HCT116 (cell line): Measurements from ENCODE around the gene MAPK10. TPM values are rescaled to one million over a fixed set of nuclear protein-coding genes. Genes with fewer than 3 reads are reported as not detected.

ENCODE experiments used
- ATAC-seq: fragments of 200-7000 bp; cut with Tn5 transposase; 2 replicates; pipeline ENCODE4 v1.9.1; 2020; ENCODE audit warnings: mild to moderate bottlenecking, moderate library complexity
- BruUV-seq: library from RNA; stranded (reverse); fragments of 400-500 nt; replicated peaks from 2 replicates; lab custom pipeline; 2021; lab: Mats Ljungman, UMichigan
- CTCF ChIA-PET: fragments of 300-600 bp; sonication (Branson Sonifier 250); formaldehyde crosslinking; loops from one replicate; lab custom pipeline; 2021; ENCODE audit warnings: antibody characterized with exemption; lab: Charles Lee
- POLR2A ChIA-PET: fragments of 300-600, 350-600 bp; sonication (Branson Sonifier 250); formaldehyde crosslinking; loops from one replicate; lab custom pipeline; 2021; ENCODE audit warnings: antibody characterized with exemption; lab: Charles Lee
- RAD21 ChIA-PET, 2 experiments: fragments of 300-600 bp; sonication (Branson Sonifier 250); formaldehyde crosslinking; loops; one replicate each; lab custom pipeline; 2023; ENCODE audit warnings: low total read pairs in 2 of 2; ENCODE audit not compliant: uncharacterized antibody in 2 of 2, unreplicated experiment in 2 of 2, low non-redundant PET in 1 of 2; lab: Charles Lee
- DNase-seq: peaks from one replicate; pipeline ENCODE4 v3.0.0-alpha.2; 2010; ENCODE audit warnings: low read depth, low spot score
- H2AFZ ChIP-seq: fragments of 200-600 bp; shearing (Covaris generic), sonication (generic); 2 replicates; pipeline ENCODE4 v1.6.1; 2017; ENCODE audit warnings: low read depth, mixed run types, mixed read lengths, antibody characterized with exemption, low read length; ENCODE audit not compliant: poor library complexity, severe bottlenecking
- H3K27ac ChIP-seq: 2 replicates; pipeline ENCODE4 v1.5.1; 2012; ENCODE audit warnings: low read depth, low read length
- H3K27me3 ChIP-seq: fragments of 200-600 bp; sonication (generic); 2 replicates; pipeline ENCODE4 v1.6.1; 2016; ENCODE audit warnings: mixed run types, low read length, mixed read lengths; ENCODE audit not compliant: insufficient read depth
- H3K36me3 ChIP-seq, 2 experiments: fragments of 200-500 bp in 1 of 2; fragments of 200-600 bp in 1 of 2; sonication (Bioruptor generic) in 1 of 2; sonication (generic) in 1 of 2; 2 replicates each; pipeline versions ENCODE4 v1.5.1 to v1.6.1; 2014 to 2016; ENCODE audit warnings: low read length in 2 of 2, inconsistent platforms in 1 of 2, mixed read lengths in 1 of 2, mixed run types in 1 of 2; ENCODE audit not compliant: insufficient read depth in 2 of 2, control insufficient read depth in 1 of 2
- H3K4me1 ChIP-seq, 2 experiments: fragments of 200-600 bp in 1 of 2; sonication (generic) in 1 of 2; 2 replicates each; pipeline versions ENCODE4 v1.5.1 to v1.6.1; 2012 to 2017; ENCODE audit warnings: low read length in 2 of 2, inconsistent platforms in 1 of 2, mild to moderate bottlenecking in 1 of 2, mixed read lengths in 1 of 2, mixed run types in 1 of 2, moderate library complexity in 1 of 2; ENCODE audit not compliant: insufficient read depth in 2 of 2, control insufficient read depth in 1 of 2
- H3K4me2 ChIP-seq: fragments of 200-600 bp; sonication (generic); 2 replicates; pipeline ENCODE4 v1.6.1; 2017; ENCODE audit warnings: mixed run types, low read length, mixed read lengths
- H3K4me3 ChIP-seq, 2 experiments: fragments of 200-600 bp in 1 of 2; sonication (generic) in 1 of 2; replicated peaks in 1 of 2; 2 replicates each; pipeline ENCODE4 v1.5.1; 2011 to 2016; ENCODE audit warnings: low read length in 2 of 2, control low read depth in 1 of 2, low read depth in 1 of 2, mild to moderate bottlenecking in 1 of 2, mixed read lengths in 1 of 2, mixed run types in 1 of 2
- H3K79me2 ChIP-seq: fragments of 200-600 bp; sonication (generic); 2 replicates; pipeline ENCODE4 v1.6.1; 2017; ENCODE audit warnings: mild to moderate bottlenecking, mixed run types, low read length, moderate library complexity, mixed read lengths; ENCODE audit not compliant: insufficient read depth
- H3K9ac ChIP-seq: fragments of 200-600 bp; sonication (generic); 2 replicates; pipeline ENCODE4 v1.6.1; 2016; ENCODE audit warnings: low read length, mixed read lengths
- H3K9me2 ChIP-seq: fragments of 200-600 bp; sonication (generic), shearing (Covaris generic); 2 replicates; pipeline ENCODE4 v1.6.1; 2017; ENCODE audit warnings: mixed run types, mild to moderate bottlenecking, moderate library complexity; ENCODE audit not compliant: insufficient read depth
- H3K9me3 ChIP-seq, 2 experiments: fragments of 200-500 bp in 1 of 2; fragments of 200-600 bp in 1 of 2; sonication (Bioruptor generic) in 1 of 2; sonication (generic) in 1 of 2; 2 replicates each; pipeline ENCODE4 v1.6.1; 2014 to 2017; ENCODE audit warnings: low read length in 2 of 2, mixed read lengths in 2 of 2, inconsistent platforms in 1 of 2, low read depth in 1 of 2, mild to moderate bottlenecking in 1 of 2, mixed run types in 1 of 2, moderate library complexity in 1 of 2; ENCODE audit not compliant: control insufficient read depth in 1 of 2, insufficient read depth in 1 of 2
- H4K20me1 ChIP-seq: fragments of 200-600 bp; sonication (generic), shearing (Covaris generic); 2 replicates; pipeline ENCODE4 v1.6.1; 2017; ENCODE audit warnings: mixed run types, mild to moderate bottlenecking, moderate library complexity; ENCODE audit not compliant: insufficient read depth
- CBX3 ChIP-seq: IDR thresholded peaks from 2 replicates; pipeline ENCODE4 v1.6.1; 2012; ENCODE audit warnings: low read depth
- EZH2phosphoT487 ChIP-seq: fragments of 200-600 bp; IDR thresholded peaks from 2 replicates; pipeline ENCODE4 v1.6.1; 2018; ENCODE audit warnings: antibody characterized with exemption, borderline replicate concordance
- POLR2AphosphoS5 ChIP-seq: IDR thresholded peaks from 2 replicates; pipeline ENCODE4 v1.6.1; 2011; ENCODE audit warnings: mild to moderate bottlenecking, low read depth, low read length, moderate library complexity
- RAD21 ChIP-seq: IDR thresholded peaks from 2 replicates; pipeline ENCODE4 v1.6.1; 2012; ENCODE audit warnings: low read depth, mild to moderate bottlenecking
- intact Hi-C: fragments of 100-400 bp; cut with micrococcal nuclease; formaldehyde crosslinking; loops from 2 replicates; pipeline ENCODE4 v1.10.0; 2022
- total RNA-seq: library from RNA; stranded (reverse); gene quantifications from one replicate; pipeline ENCODE4 v1.2.1, GENCODE V29; 2021; ENCODE audit not compliant: unreplicated experiment
- TF ChIP-seq, protein P1 (sequence below): IDR thresholded peaks from 2 replicates; pipeline ENCODE4 v1.6.1; 2012; ENCODE audit warnings: low read depth

The MAPK10 gene
- total RNA-seq, 1 experiment from 2014 or later = 0.52 TPM

DNA sequence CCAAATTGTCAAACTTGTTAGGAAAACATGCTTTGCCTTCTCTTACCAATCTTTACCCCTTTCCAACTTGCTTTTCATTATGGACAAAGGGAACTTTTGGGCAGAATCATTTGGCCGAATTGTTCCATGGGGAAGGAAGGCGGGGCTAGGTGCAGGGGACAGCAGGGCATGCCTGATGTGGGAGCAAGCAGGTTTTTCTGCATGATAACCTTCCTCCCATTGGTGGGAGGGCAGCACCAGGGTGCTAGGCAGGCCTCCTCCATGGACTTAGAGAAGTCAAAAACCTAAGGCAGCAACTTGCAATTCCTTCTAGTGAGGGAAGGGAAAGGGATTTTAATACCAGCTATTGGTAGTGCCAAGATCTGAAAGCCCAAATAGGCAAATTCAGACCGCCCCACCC, 260.5 kb downstream of the MAPK10 start (continued):
- TF ChIP-seq, protein P1, sequence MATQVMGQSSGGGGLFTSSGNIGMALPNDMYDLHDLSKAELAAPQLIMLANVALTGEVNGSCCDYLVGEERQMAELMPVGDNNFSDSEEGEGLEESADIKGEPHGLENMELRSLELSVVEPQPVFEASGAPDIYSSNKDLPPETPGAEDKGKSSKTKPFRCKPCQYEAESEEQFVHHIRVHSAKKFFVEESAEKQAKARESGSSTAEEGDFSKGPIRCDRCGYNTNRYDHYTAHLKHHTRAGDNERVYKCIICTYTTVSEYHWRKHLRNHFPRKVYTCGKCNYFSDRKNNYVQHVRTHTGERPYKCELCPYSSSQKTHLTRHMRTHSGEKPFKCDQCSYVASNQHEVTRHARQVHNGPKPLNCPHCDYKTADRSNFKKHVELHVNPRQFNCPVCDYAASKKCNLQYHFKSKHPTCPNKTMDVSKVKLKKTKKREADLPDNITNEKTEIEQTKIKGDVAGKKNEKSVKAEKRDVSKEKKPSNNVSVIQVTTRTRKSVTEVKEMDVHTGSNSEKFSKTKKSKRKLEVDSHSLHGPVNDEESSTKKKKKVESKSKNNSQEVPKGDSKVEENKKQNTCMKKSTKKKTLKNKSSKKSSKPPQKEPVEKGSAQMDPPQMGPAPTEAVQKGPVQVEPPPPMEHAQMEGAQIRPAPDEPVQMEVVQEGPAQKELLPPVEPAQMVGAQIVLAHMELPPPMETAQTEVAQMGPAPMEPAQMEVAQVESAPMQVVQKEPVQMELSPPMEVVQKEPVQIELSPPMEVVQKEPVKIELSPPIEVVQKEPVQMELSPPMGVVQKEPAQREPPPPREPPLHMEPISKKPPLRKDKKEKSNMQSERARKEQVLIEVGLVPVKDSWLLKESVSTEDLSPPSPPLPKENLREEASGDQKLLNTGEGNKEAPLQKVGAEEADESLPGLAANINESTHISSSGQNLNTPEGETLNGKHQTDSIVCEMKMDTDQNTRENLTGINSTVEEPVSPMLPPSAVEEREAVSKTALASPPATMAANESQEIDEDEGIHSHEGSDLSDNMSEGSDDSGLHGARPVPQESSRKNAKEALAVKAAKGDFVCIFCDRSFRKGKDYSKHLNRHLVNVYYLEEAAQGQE = no peak

DNA sequence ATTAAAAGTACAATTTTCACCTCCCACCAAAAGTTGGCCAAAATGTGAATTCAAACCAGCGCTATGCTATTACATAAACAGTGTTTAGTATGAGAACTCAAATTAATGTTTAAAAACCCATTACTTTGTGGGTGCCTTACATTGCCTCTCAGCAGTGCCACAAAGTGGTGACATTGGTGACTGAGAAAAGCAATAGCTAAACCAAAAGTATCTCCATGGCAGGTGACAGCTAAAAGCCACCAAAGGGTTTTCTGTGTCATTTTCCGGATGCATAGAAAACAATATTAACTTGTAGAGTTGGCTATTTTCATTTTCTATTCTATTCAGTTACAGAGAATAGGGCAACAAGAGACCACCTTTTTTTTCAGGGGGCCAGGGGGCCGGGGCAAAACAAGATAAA, 261.2 kb downstream of the MAPK10 start:
- POLR2A ChIA-PET = no interaction called here
- Histone ChIP-seq H3K79me2 (no peaks in the 10 kb centered on the region), H3K4me2 (no peak overlapping the region), H3K4me3 (no peak overlapping the region), H3K4me1 (no peaks in the 10 kb centered on the region), H3K27me3 (no peaks in the 10 kb centered on the region), H2AFZ (peak overlapping the region; percentile 22), H4K20me1 (no peaks in the 10 kb centered on the region), H3K9ac (no peak overlapping the region), H3K9me2 (no peaks in the 10 kb centered on the region), H3K9me3 (no peaks in the 10 kb centered on the region), H3K36me3 (no peaks in the 10 kb centered on the region), H3K27ac (no peak overlapping the region)
- RAD21 ChIA-PET = no interaction called here
- ATAC-seq = no peak
- no TSS peak for BruUV-seq
- CTCF ChIA-PET = no interaction called here
- TF ChIP-seq RAD21 (no peak), POLR2AphosphoS5 (no peak)
- intact Hi-C loops = no loop called here
- DNase-seq = no peak

DNA sequence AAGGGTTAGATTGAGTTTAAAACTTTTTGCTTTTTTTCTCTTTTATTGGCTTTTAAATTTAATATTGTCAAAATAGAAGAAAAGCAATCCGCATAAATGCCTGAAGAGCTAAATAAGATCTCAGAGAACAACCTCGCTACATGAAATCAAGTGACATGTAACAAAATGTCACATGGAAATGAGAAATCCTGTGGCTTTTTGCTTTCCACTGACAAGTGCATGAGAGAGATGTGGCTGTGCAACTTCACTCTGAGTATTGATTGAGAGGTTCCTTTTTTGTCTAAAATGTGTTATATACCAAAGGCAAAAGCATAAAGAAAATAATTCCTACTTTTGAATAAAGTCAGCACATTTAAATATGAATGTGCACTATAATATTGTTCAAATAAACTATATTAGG, 263.5 kb downstream of the MAPK10 start:
- H3K27me3 ChIP-seq = no peaks in the 10 kb centered on the region
- no TSS peak for BruUV-seq
- ATAC-seq (no peak), DNase-seq (no peak)
- POLR2A ChIA-PET = no interaction called here
- H3K27ac ChIP-seq = no peak overlapping the region
- H3K79me2 ChIP-seq = no peaks in the 10 kb centered on the region
- H2AFZ ChIP-seq = no peak overlapping the region
- no peak overlapping the region for H3K4me3 ChIP-seq
- intact Hi-C loops = no loop called here
- H3K4me1 ChIP-seq = peaks cover 0 to 4% of the 10 kb centered on the region in 2 experiments; a peak in 1 of 4 replicates
- TF ChIP-seq CBX3 (no peak), EZH2phosphoT487 (no peak)
- RAD21 ChIA-PET = no interaction called here
- CTCF ChIA-PET = no interaction called here
- no peak overlapping the region for H3K4me2 ChIP-seq
- no peak overlapping the region for H3K9ac ChIP-seq
- no peaks in the 10 kb centered on the region for H3K9me2 ChIP-seq
- H4K20me1 ChIP-seq = no peaks in the 10 kb centered on the region
- H3K36me3 ChIP-seq = no peaks in the 10 kb centered on the region
- H3K9me3 ChIP-seq = no peaks in the 10 kb centered on the region
